GM18907 (cell line): ENCODE data around the gene ZFAND6.
A peak's percentile ranks its signal among the peaks of the same experiment; 100 is the strongest.

Source experiments
- ATAC-seq: cut with Tn5 transposase; IDR thresholded peaks from one replicate; pipeline ENCODE4 v1.9.1; 2021; ENCODE audit warnings: mild to moderate bottlenecking, moderate library complexity; ENCODE audit not compliant: unreplicated experiment

Gene ZFAND6

DNA sequence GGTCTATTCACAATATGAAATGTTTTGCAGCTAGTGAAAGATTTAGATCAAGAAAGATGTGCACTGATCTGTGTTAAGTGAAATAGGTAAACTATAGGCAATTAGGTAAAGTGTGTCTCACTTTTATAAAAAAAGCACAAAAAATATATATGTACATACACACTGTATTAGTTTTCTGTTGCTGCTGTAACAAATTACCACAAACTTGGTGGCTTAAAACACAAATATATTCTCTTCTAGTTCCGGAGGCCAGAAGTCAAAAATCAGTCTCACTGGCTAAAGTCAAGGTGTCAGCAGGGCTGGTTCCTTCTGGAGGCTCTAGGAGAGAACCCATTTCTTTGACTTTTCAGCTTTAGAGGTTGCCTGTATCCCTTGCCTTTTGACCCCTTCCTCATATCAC, 104.4 kb downstream of the ZFAND6 start:
- no peak for ATAC-seq

- ATAC-seq: no peak
Observed at GRCh38 chr15:80167936-80168335, 108.5 kb downstream of the ZFAND6 start.

- ATAC-seq: no peak
Observed at GRCh38 chr15:80168421-80168820, 108.9 kb downstream of the ZFAND6 start.

GRCh38 chr15:80169768-80170357, 110.4 kb downstream of the ZFAND6 start:
- no peak for ATAC-seq

- ATAC-seq: no peak
Observed at GRCh38 chr15:80170596-80170995, 111.1 kb downstream of the ZFAND6 start.

DNA sequence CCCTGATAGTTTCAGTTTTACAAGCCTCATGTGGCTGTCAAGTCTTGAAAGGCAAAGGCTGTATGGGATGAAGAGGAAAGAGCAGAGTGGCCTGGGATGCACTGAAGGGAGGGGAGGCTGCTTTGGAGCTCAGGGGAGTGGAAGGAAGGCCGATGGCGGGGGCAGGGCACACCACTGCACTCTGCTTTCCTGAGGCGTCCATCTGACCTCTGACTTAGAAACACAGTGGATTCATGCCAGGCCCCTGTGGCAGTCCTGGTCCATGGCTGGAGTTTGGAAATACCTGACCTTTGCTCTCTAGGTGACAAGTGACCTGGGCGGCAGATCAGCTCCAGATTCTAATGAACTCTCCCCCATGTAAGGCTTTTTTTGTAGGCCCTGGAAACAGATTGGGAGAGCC, 112.3 kb downstream of the ZFAND6 start:
- ATAC-seq: no peak

DNA sequence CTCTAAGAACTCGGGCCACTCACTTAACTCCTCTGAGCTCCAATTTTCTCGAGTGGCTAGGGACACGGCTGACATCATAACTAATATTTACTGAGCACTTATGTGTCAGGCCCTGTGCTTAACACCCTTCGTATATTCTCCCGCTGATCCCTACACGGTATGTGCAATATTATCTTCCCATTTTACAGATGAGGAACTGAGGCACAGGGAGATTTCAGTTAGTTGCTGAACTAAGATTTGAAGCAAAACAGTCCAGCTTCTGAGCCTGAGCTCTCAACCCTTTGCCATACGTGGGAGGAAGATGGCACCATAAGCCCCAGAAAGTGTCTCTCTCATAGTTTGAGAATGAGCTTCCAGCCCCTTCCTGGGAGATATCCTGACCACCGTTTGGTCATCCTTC, 112.9 kb downstream of the ZFAND6 start:
- ATAC-seq: no peak

- ATAC-seq: peak; percentile 64
Observed at GRCh38 chr15:80173022-80173759, 113.7 kb downstream of the ZFAND6 start.

DNA sequence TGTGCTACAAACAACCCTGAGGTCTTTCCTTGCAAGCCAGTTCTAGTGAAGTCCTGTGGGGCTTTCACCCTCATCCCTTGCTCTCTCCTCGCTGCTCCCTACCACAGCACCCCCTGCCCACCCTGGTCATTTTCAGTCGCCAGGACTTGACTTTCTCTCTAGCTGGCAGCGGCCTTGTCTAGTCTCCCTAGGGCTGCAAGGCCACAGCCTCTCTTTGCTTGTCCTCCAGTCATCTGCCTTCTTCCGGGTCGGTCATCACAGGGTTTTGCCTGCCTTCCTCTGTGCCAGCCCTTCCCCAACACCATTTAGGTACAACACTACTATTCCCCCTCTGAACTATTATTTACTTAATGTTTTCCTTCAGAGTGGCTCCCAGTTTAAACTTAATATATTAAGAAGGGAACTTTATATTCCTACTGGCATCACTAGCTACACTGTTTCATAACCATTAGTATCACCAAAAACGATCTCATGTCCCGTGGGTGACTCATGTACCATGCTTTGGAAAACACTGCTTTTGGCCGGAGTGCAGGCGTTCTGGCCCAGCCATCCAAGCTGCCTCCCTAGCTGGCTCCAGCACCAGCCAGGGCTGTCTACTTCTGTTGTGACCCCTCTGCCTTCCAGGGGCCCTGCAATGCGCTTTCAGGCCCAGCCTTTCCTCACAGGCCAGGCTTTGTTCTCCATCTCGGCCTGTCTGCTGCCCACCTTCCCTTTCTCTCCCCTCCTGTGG, 114.7 kb downstream of the ZFAND6 start:
- no peak for ATAC-seq

DNA sequence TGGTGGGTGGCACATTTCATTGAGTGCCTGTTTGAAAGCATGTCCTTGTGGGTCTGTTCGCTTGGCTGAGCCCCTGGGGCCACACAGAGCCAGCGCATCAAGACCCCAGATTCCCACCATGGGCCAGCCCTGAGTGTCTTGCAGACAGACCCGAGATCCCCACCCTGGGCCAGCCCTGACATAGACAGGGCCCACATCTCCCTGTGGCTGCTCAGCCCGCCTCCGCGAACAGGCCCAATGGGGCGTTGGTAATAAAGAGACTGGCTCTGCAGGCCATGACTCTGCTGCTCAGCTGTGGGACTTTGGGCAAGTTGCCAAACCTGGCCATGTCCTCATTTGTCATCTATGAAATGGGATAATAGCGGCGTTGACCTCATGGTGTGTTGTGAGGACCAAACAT, 116.0 kb downstream of the ZFAND6 start:
- no peak for ATAC-seq

GRCh38 chr15:80176443-80176842, 117.0 kb downstream of the ZFAND6 start:
- no peak for ATAC-seq

DNA sequence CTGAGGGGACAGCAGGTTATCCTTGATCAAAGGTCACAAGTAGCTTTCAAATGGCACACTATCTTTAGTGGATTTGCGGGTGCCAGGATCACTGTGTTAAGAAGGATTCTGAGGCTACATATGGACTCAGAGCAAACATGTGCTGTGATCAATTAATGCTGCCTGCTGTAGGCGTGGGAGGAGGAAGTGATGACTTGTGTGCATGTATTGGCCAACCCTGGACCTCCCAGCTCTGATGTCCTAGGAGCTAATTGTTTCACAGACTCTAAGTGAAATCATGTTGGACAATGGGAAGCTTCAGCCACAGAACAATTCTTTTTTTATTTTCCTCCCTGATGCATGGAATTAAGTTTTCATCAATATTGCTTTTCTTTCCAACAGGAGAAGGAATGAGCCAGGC, 117.7 kb downstream of the ZFAND6 start:
- no peak for ATAC-seq

- ATAC-seq: no peak
Observed at GRCh38 chr15:80179025-80179759, 119.7 kb downstream of the ZFAND6 start.

DNA sequence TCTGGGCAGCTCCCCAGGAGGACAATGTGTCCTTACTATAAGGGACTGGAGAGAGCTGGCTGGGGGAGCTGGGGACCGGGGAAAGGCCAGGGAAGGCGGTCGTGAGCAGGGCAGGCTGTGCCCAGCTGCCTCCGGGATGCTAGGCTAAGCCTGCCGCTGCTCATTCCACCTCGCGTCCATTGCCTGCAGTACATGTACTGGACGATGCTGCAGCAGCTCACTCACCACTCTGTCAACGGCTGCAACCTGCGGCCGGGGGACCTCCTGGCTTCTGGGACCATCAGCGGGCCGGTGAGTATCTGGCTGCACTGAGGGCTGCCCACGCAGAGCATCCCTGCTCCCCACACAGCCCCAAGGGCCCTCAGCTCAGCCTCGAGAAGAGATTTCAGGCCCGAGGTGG, 120.5 kb downstream of the ZFAND6 start:
- no peak for ATAC-seq

- ATAC-seq: no peak
Observed at GRCh38 chr15:80180468-80180867, 121.0 kb downstream of the ZFAND6 start.

- no peak for ATAC-seq
Observed at GRCh38 chr15:80180986-80181385, 121.5 kb downstream of the ZFAND6 start.

GRCh38 chr15:80182611-80183261, 123.3 kb downstream of the ZFAND6 start:
- ATAC-seq: no peak

- ATAC-seq: no peak
Observed at GRCh38 chr15:80183306-80183705, 123.8 kb downstream of the ZFAND6 start.

- no peak for ATAC-seq
Observed at GRCh38 chr15:80183886-80184285, 124.4 kb downstream of the ZFAND6 start.

GRCh38 chr15:80184554-80184953, 125.1 kb downstream of the ZFAND6 start:
- no peak for ATAC-seq

DNA sequence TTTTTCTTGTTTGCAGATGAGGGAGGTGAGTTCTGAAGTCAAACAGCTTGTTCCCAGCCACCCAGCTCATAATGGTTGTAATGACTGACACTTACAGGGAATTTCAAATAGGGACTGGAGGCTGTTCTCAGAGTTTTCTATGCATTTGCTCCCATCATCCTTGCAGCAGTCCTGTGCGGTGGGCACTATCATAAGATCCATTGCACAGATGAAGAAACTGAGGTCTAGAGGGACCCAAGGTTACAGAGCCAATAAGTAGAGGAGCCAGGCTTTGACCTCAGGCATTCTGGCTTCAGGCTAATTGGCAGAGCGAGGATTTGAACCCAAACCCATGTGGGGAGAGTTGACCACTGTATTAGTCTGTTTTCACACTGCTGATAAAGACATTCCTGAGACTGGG, 125.7 kb downstream of the ZFAND6 start:
- no peak for ATAC-seq
